ENCODE measurements around the gene CDH12.
"Not testable (repeated sequence)": the region's sequence is repeated elsewhere in the genome, so short reads cannot be mapped to it uniquely, and the experiment has no call there.

Gene CDH12

GRCh38 chr5:22774214-22774613 lies 78.9 kb downstream of the CDH12 start:
- not testable (repeated sequence) for H3K4me3 ChIP-seq (ENCODE audit: low read depth, low read length)

DNA sequence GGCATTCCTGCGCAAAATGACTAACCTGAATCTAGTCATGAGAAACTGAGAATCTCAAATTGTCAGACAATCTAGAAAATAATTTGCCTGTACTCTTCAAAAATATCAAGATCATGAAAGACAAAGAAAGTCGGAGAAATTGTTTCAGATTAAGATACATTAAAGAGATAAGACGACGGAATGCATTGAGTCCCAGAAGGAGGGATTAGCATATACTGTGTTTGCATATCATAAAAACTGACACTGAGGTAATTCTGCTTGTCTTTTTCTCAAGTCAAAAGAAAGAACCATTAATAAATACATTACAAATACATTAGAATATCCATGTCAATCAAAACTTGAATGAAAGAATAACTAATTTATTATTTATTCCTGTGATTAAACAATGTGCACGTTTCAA lies 88.4 kb downstream of the CDH12 start:
- no peak overlapping the region for H3K4me3 ChIP-seq (ENCODE audit: low read depth, low read length)

DNA sequence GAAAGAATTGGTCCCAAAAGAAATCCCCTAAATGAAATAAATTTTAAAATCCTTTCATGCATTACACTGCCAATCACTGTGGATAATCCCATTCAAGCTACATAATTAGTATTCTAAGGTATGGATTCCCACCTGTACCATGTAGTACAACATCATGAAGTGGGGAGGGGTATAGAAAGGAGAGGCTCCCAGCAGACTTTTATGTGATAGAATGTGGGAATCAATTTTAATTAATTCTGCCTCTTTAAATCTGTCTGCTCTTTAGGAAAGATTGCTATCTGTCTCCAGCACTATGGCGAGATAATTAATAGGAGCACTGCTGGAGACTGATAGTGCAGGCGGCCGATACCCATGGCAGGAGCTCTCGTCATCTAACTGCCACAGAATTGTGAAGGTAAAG lies 95.4 kb downstream of the CDH12 start:
- H3K4me3 ChIP-seq (ENCODE audit: low read depth, low read length), result no peak overlapping the region

DNA sequence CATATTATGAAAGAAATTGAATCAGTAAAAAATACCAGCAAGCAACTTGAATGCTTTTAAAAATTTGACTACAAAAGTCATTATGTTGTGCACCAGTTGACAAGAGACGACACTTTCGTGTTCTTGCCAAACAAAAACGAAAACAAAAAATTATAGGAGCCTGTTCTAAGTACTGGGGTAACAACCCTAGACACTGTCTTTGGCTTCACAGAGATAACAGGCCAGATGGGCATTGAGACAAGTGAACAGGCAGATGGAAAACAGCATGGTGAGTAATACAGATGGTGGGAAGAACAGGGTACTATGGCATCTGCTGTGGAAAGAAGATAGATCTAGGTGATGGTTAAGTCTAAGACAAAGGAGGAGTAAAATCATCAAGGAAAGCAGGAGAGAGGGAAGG lies 99.0 kb downstream of the CDH12 start:
- H3K4me3 ChIP-seq (ENCODE audit: low read depth, low read length), result no peak overlapping the region

GRCh38 chr5:22751536-22751935 lies 101.6 kb downstream of the CDH12 start:
- H3K4me3 ChIP-seq (ENCODE audit: low read depth, low read length), result no peak overlapping the region

- H3K4me3 ChIP-seq (ENCODE audit: low read depth, low read length), result no peak overlapping the region
These were observed 116.6 kb downstream of the CDH12 start for GRCh38 chr5:22736443-22737003.

- H3K4me3 ChIP-seq (ENCODE audit: low read depth, low read length), result no peak overlapping the region
These were observed 118.2 kb downstream of the CDH12 start for GRCh38 chr5:22734907-22735306.

GRCh38 chr5:22728610-22729009 lies 124.5 kb downstream of the CDH12 start:
- H3K4me3 ChIP-seq (ENCODE audit: low read depth, low read length), result no peak overlapping the region

GRCh38 chr5:22722491-22722890 lies 130.7 kb downstream of the CDH12 start:
- no peak overlapping the region for H3K4me3 ChIP-seq (ENCODE audit: low read depth, low read length)

DNA sequence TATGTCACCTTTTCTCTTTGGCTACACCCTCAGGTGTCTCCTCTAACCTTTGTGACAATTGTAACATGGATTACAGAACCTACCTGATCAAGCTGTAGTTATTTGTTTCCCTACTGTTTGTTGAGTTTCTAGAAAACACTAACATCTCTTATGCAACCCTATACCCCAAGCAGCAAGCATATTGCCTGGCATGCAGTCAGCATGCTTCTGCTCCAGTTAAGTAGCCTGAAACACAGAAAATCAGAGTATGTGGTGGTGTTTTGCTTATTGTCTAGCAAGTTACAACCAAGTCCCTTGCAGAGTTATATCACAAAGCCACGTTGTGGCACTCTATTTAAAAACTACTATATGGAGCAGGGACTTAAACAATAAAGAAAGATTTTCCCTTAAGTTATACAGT lies 131.1 kb downstream of the CDH12 start:
- no peak overlapping the region for H3K4me3 ChIP-seq (ENCODE audit: low read depth, low read length)

- H3K4me3 ChIP-seq (ENCODE audit: low read depth, low read length), result no peak overlapping the region
These were observed 133.3 kb downstream of the CDH12 start for GRCh38 chr5:22719842-22720241.

GRCh38 chr5:22710660-22711059 lies 142.5 kb downstream of the CDH12 start:
- H3K4me3 ChIP-seq (ENCODE audit: low read depth, low read length), result no peak overlapping the region

- H3K4me3 ChIP-seq (ENCODE audit: low read depth, low read length), result no peak overlapping the region
These were observed 143.4 kb downstream of the CDH12 start for GRCh38 chr5:22709743-22710142.

GRCh38 chr5:22708770-22709328 lies 144.3 kb downstream of the CDH12 start:
- H3K4me3 ChIP-seq (ENCODE audit: low read depth, low read length), result no peak overlapping the region

- no peak overlapping the region for H3K4me3 ChIP-seq (ENCODE audit: low read depth, low read length)
These were observed 146.2 kb downstream of the CDH12 start for GRCh38 chr5:22706901-22707300.

- no peak overlapping the region for H3K4me3 ChIP-seq (ENCODE audit: low read depth, low read length)
These were observed 153.8 kb downstream of the CDH12 start for GRCh38 chr5:22699319-22699718.

DNA sequence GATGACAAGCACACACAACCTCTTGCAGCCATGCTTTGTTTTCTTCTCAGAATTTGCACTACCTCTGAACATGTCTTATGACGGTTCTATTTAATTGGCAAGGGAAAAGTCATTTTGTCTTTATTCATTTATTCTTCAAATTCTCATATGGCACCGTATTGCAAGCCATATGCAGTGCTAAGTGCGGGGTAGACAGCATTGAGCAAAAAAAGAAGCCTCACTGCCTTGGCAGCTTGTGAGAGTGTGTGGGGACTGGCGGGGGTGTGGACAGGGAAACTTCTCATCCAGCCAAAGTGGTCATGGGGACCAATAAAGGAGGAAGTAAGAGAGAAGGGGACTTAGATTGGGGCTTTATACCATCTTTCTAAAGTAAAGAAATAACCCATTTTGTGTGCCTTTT lies 160.0 kb downstream of the CDH12 start:
- no peak overlapping the region for H3K4me3 ChIP-seq (ENCODE audit: low read depth, low read length)

GRCh38 chr5:22683050-22683449 lies 170.1 kb downstream of the CDH12 start:
- H3K4me3 ChIP-seq (ENCODE audit: low read depth, low read length), result no peak overlapping the region

GRCh38 chr5:22678886-22679285 lies 174.3 kb downstream of the CDH12 start:
- no peak overlapping the region for H3K4me3 ChIP-seq (ENCODE audit: low read depth, low read length)

DNA sequence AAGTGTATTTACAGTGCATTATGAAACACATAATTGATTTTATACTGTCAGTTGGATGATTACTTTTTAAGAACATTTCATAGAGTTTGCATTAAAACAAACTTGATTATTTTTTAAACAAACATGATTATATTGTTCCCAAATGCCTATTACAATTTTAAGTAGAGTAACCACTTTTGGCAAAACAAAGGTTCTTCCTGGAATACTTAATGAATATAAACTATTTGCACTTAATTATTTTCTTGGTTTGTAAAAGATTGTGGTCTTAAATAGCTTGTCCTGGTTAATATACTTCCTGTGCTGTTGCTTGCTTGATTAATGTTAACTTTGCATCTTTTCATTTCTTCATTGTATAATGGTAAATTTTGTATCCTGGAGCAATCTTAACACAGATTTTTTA lies 180.0 kb downstream of the CDH12 start:
- no peak overlapping the region for H3K4me3 ChIP-seq (ENCODE audit: low read depth, low read length)

DNA sequence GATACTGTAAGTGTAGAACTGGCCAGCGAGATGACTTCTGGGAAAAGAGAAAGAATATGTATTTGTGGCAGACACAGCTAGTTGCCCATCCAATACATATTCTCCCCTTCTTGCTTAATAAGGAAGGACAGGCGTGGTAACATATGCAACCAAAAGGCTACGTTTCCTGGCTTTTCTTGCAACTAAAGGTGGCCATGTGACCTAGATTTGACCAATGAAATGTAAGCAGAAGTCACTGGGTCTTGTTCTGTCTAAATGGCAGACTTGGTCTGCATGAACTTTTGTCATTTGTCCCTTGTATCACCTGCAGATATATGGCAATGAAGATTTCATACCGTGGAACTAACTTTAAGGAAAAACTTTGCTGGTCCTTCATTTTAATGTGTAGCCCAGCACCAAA lies 183.8 kb downstream of the CDH12 start:
- no peak overlapping the region for H3K4me3 ChIP-seq (ENCODE audit: low read depth, low read length)

DNA sequence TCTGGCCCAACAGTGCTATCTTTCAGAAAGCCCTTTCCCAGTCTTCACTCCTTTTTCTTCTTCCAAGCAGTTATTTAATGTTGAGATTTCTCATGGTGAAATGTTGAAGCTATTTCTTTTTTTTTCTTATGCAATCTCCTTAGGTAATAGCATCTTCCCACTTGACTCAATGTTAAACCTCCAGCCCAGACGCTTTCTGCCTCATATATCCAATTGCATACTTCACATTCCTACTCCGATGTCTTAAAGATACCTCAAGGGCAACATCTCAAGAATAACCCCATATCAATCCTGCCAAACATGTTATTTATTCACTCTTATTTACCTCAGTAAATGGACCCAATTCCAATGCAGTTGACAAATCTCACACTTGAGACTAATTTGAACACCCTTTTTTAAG lies 187.3 kb downstream of the CDH12 start:
- H3K4me3 ChIP-seq (ENCODE audit: low read depth, low read length), result no peak overlapping the region

GRCh38 chr5:22663134-22663533 lies 190.0 kb downstream of the CDH12 start:
- no peak overlapping the region for H3K4me3 ChIP-seq (ENCODE audit: low read depth, low read length)

Data from iPS-11a (cell line).